Skin epidermis (tissue), 12 donors: ENCODE data around the gene SOAT1.

ENCODE experiments used
- H3K27ac ChIP-seq, 21 experiments: fragments of 200-600 bp; sonication (generic) in 11 of 21; one replicate each; pipeline ENCODE4 v1.5.0; 2020; ENCODE audit warnings: mild to moderate bottlenecking in 3 of 21, inconsistent platforms in 2 of 21, moderate library complexity in 2 of 21
- H3K4me3 ChIP-seq, 7 experiments: fragments of 200-600 bp; sonication (generic) in 2 of 7; one replicate each; pipeline ENCODE4 v1.5.0; 2020; ENCODE audit warnings: inconsistent platforms in 2 of 7, mild to moderate bottlenecking in 2 of 7, moderate library complexity in 1 of 7

The SOAT1 gene

DNA sequence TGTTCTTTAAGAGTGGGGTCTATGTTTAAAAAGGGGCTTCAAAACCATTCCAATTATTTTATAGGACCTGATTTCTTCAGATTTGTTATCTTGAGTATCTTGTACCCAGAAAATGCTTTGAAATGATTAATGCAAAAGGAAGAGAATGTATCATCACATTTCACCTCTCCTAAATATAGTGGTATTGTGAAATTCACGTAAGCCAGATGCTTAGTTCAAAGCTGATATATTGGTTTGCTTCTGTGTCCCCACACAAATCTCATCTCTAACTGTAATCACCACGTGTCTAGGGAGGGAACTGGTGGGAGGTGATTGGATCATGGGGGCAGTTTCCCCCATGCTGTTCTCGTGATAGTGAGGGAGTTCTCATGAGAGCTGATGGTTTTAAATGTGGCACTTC, 8.5 kb downstream of the SOAT1 start:
- Histone ChIP-seq H3K27ac (no peak overlapping the region), H3K4me3 (no peak overlapping the region)

DNA sequence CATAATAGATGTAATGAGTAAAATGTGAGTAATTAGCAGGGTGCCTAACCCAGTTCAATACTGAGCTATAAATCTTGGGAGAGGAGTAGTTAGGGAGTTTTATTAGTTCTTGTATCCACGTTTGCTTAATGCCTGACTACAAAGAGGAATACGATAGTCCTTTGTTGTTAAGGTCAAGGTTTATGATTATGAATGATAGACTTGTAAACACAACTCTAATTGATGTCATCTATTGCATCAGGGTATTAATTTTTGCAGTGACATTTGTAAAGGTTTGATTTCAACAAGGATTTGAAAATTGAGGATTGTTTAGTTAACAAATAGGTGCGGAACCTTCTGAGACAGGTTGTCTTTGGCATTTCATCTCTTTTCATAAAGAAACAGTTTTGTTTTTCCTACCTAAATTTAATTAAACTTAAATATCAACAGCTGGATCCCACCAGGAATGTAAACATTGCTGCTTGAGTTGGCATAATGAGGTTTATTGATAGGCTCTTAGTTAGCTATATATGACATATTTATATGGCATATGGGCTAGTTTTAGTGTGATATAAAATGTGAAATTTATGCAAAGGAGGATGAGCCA, 9.7 kb downstream of the SOAT1 start:
- no peak overlapping the region for H3K4me3 ChIP-seq
- H3K27ac ChIP-seq = no peak overlapping the region

DNA sequence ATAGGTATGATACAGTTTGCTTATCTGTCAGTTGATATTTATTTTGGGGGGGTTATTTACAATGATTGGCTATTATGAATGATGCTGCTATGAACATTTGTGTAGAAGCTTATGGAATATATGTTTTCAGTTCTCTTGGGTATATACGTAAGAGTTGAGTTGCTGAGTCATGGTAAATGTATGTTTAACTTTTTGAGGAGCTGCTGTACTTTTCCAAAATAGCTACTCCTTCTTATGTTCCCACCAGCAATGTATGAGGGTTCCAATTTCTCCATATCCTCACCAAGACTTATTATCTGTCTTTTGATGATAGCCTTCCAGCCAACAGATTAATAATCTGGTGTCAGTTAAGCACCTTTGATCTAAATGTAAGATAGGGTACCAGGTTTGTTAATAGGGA, 11.9 kb downstream of the SOAT1 start:
- no peak overlapping the region for H3K27ac ChIP-seq

GRCh38 chr1:179310291-179310690, 16.7 kb downstream of the SOAT1 start:
- peak overlapping the region in 4 of 21 experiments; percentile 26 to 74 (median 46) for H3K27ac ChIP-seq
- H3K4me3 ChIP-seq = no peak overlapping the region

More for the DNA sequence above, 11.9 kb downstream of the SOAT1 start:
- H3K4me3 ChIP-seq = no peak overlapping the region

GRCh38 chr1:179310721-179311120, 17.1 kb downstream of the SOAT1 start:
- H3K4me3 ChIP-seq = no peak overlapping the region
- peak overlapping the region in 3 of 21 experiments; percentile 4 to 52 (median 44) for H3K27ac ChIP-seq

DNA sequence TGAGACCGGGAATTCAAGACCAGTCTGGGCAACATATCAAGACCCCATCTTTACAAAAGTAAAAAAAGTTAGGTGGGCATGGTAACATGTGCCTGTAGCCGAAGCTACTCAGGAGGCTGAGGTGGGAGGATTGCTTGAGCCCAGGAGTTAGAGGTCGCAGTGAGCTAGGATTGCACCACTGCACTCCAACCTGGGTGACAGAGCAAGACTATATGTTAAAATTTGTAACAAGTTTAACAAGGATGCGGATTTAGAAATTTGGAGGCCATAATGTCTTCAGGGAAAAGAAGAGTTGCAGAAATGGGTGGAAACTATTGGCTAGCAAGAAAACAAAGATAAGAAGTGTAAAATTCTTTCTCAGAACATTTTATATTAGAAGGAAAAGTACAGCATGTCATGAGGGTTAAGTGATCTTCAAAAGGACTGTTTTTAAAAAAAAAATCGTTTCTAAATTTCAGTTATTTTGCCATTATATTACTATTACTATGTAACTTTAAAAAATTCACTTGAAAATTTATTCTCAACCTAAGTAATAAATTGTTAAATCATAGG, 17.6 kb downstream of the SOAT1 start:
- H3K27ac ChIP-seq = peak overlapping the region in 3 of 21 experiments; percentile 4 to 52 (median 38)
- H3K4me3 ChIP-seq = no peak overlapping the region

DNA sequence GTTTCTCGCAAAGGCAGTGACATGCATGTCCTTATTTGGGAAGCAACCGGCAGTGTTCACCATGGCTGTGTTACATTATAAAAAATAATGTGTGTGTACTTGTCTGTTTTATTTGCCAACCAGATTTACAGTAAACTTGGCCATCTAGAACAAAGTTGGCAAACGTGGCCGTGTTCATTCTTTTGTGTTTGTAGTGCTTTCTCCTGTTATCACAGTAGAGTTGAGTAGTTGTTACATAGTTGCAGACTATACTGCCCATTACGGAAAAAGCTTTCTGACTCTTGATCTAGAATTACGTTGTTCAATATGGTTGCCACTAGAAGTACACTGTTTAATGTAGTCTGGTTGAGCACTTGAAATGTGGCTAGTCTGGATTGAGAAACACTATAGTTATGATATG, 19.4 kb downstream of the SOAT1 start:
- Histone ChIP-seq H3K4me3 (no peak overlapping the region), H3K27ac (no peak overlapping the region)

- no peak overlapping the region for H3K27ac ChIP-seq
- H3K4me3 ChIP-seq = no peak overlapping the region
Observed at GRCh38 chr1:179314928-179315327, 21.3 kb downstream of the SOAT1 start.

GRCh38 chr1:179318491-179318890, 24.9 kb downstream of the SOAT1 start:
- H3K27ac ChIP-seq = no peak overlapping the region
- no peak overlapping the region for H3K4me3 ChIP-seq

GRCh38 chr1:179321533-179322216, 28.1 kb downstream of the SOAT1 start:
- no peak overlapping the region for H3K27ac ChIP-seq
- no peak overlapping the region for H3K4me3 ChIP-seq

DNA sequence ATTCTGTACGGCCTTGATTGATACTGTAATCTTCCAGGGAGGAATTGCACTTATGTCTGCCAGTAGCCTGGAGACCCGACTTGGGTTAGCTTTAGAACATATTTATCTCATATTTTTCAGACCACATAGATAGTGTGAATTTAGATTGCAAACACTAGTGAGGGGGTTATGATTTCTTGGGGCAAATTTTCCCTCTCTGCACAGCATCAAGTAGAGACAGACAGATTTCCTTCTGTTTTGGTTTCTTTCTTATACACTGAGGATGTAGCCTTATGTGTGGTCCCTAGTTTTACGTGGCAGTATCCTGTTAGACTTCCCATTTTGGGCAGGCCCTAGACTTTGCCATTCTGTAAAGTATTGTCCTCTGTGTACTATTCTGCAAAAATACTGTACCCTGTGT, 29.0 kb downstream of the SOAT1 start:
- Histone ChIP-seq H3K4me3 (no peak overlapping the region), H3K27ac (no peak overlapping the region)

DNA sequence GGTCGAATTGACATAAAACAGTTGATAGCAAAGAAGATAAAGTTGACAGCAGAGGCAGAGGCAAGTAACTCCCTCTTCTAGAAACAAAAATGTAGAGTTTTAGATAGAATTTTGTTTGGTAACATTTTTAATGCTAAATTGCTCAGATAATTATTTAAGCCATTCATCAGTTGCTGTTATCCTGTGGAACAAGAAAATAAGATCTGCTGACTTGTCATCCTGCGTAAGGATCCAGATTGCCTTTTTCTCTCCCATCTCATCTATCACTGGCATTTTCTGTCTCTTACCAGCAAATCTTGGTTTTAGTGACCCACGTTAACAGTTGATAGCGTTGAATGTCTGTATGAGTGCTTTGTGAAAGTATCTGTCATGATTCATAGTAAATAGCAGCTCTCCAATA, 29.8 kb downstream of the SOAT1 start:
- H3K27ac ChIP-seq = no peak overlapping the region

DNA sequence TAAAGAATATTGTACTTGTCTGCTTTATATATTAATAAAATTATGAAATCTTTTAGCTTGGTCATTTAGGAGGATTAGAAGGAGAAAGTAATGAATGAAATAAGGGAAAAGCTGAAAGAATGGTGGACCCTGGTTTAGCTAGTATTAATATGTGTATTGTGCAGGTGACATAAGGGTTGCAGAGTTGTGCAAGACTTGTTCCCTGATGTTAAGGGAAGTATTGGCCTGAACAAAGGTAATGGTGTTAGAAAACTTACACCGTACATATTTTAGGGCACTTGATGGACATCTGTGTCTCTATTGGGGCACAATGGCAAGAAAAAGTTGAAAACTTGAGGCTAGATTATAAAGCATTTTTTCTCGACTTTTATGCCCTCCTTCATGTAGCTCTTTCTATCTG, 32.2 kb downstream of the SOAT1 start:
- H3K27ac ChIP-seq = no peak overlapping the region
- no peak overlapping the region for H3K4me3 ChIP-seq

More for the DNA sequence above, 29.8 kb downstream of the SOAT1 start:
- H3K4me3 ChIP-seq = no peak overlapping the region

DNA sequence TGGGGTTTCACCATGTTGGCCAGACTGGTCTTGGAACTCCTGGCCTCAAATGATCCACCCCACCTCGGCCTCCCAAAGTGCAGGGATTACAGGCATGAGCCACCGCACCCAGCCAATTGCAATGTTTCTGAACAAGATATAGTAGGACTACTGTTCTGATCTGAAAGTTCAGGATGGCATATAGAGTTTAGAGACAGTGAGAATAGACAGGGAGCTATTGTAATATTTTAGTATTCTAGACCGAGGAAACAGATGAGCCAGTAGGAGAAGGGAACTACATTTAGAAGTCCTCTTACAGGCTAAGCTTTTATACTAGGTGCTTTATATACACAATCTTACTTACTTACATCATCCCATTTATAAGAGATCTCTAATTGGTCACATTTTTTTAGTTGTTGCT, 33.1 kb downstream of the SOAT1 start:
- H3K27ac ChIP-seq = no peak overlapping the region
- H3K4me3 ChIP-seq = no peak overlapping the region

DNA sequence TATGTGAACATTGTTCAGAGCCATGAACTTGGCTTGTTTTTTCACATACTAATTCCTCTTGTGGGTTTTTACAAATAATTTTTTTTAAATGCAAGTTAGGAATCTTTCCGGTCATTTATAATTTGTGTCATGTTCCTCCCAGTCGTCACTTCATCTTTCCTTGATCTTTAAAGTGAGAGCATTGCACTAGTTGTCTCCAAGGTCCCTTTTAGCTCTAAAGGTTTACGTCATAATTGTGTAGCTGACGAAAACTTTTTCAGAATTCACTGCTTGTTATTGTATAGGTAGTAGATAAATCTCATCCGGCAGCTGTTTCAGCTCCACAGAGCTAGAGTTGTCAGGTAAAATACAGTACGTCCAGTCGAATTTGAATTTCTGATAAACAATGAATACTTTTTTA, 33.6 kb downstream of the SOAT1 start:
- Histone ChIP-seq H3K27ac (no peak overlapping the region), H3K4me3 (no peak overlapping the region)

- H3K4me3 ChIP-seq = no peak overlapping the region
- no peak overlapping the region for H3K27ac ChIP-seq
Observed at GRCh38 chr1:179327679-179328078, 34.1 kb downstream of the SOAT1 start.

DNA sequence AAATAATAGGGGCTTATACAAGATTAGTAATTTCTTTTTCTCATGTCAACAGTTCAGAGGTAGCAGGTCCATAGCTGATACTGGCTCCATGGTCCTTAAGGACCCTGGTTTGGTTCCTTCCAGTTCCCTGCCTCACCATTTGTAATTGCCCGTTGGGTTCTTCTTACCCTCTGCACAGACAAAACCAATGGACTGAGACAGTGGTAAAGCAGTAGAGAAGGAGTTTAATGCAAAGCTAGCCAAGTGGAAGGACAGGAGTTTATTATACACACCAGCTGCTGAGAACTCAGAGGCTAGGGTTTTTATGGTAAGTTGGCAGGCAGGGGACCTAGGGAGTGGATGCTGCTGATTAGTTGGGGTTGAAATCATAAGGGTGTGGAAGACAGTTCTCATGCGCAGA, 36.3 kb downstream of the SOAT1 start:
- no peak overlapping the region for H3K27ac ChIP-seq
- H3K4me3 ChIP-seq = no peak overlapping the region

DNA sequence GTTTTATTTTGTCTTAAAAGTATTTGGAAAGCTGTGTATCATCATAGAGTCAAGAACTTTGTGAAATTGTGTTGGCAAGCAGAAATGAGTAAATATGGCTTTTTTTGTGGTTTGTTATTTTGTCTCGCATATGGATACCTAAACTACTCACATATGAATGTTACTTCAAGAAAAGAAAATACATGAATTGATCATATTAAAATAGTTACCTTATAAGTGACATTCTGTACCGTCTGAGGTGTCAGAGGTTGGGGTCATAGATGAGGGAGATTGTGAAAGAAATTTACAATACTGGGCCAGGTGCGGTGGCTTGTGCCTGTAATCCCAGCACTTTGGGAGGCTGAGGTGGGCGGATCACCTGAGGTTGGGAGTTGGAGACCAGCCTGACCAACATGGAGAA, 40.8 kb downstream of the SOAT1 start:
- H3K27ac ChIP-seq = no peak overlapping the region
- no peak overlapping the region for H3K4me3 ChIP-seq

DNA sequence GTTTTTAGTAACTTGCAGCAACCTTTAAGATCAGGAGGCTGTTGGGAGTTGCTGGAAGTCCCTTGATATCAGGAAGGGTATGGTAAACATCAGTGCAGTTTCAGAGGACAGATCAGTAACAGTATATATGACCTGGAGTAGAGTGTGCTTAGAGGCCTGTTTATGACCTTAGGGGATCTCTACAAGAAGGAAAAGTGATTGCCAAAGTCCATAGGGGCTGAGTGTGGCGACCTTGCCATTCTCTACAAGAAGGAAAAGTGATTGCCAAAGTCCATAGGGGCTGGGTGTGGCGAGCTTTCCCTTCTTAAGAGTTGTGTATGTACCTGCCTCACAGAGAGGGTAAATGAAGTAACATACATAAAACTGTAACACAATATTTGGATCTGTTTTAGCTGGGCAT, 43.7 kb downstream of the SOAT1 start:
- H3K27ac ChIP-seq = no peak overlapping the region
- no peak overlapping the region for H3K4me3 ChIP-seq

DNA sequence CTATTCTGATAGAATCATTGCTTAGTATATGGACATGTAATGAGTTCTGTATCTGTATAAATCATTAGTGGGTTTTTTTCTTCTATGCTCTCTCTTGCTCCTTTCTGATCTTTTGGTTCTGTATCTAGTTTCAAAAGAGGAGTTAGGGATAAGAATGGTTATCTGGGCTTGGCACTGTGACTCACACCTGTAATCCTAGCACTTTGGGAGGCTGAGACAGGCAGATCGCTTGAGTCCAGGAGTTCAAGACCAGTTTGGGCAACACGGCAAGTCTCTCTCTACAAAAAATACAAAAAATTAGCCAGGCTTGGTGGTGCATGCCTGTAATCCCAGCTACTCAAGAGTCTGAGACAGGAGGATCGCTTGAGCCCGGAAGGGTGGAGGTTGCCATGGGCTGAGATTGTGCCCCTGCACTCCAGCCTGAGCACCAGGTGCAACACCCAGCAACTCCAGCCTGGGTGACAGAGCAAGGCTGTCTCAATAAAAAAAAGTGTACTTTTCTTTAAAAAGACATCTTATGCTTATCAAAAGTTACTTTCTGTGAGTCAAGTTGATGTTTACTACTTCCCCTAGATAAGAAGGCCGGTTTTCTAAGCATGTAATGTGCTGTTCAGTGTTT, 44.5 kb downstream of the SOAT1 start:
- Histone ChIP-seq H3K27ac (no peak overlapping the region), H3K4me3 (no peak overlapping the region)

- no peak overlapping the region for H3K4me3 ChIP-seq
- H3K27ac ChIP-seq = no peak overlapping the region
Observed at GRCh38 chr1:179340918-179341317, 47.3 kb downstream of the SOAT1 start.
